NCI-H1105 treated with DMSO at 0.1 percent for 48 hours (cell line): Measurements from ENCODE around the gene CSF1R.
"Not testable (repeated sequence)": the region's sequence is repeated elsewhere in the genome, so short reads cannot be mapped to it uniquely, and the experiment has no call there.

ENCODE experiments used
- DNase-seq: peaks from one replicate; lab custom pipeline; 2025; lab: John Stamatoyannopoulos, UW

The CSF1R gene

GRCh38 chr5:150103678-150104549, 17.6 kb upstream of the CSF1R start:
- no peak for DNase-seq

GRCh38 chr5:150101023-150101422, 14.7 kb upstream of the CSF1R start:
- DNase-seq, result no peak

GRCh38 chr5:150097152-150097551, 10.8 kb upstream of the CSF1R start:
- DNase-seq, result no peak

DNA sequence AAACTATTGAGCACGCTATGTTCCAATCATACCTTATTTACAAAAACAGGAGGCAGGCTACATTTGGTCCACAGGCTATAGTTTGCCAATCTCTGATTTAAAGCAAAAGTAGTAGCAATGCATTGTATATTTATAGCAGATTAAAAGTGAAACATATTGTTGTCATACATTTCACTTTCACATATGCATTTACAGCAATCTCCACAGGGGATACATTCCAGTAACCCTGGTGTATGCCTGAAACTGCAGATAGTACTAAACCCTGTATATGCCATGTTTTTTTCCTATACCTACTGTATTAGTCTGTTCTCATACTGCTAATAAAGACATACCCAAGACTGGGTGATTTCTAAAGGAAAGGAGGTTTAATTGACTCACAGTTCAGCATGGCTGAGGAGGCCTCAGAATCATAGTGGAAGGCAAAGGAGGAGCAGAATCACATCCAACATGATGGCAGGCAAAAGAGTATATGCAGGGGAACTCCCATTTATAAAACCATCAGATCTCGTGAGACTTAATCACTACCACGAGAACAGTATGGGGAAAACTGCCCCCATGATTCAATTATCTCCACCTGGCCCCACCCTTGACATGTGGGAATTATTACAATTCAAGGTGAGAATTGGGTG, 5.9 kb upstream of the CSF1R start:
- no peak for DNase-seq

- DNase-seq, result no peak
Measured at GRCh38 chr5:150085191-150085912, 1.0 kb downstream of the CSF1R start.

DNA sequence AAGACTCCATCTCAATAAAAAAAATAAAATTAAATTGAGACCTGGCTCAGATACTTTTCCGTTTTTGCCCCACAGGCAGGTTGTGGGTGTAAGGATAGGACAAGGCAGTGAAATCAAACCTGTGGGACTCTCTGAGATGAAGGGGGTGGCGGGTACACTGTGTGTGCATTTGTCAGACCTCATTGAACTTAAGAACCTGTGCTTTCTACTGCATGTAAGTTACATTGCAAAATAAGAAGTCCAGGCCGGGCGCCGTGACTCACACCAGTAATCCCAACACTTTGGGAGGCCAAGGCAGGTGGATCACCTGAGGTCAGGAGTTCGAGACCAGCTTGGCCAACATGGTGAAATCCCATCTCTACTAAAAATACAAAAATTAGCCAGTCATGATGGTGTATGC, 1.6 kb downstream of the CSF1R start:
- DNase-seq, result not testable (repeated sequence)

DNA sequence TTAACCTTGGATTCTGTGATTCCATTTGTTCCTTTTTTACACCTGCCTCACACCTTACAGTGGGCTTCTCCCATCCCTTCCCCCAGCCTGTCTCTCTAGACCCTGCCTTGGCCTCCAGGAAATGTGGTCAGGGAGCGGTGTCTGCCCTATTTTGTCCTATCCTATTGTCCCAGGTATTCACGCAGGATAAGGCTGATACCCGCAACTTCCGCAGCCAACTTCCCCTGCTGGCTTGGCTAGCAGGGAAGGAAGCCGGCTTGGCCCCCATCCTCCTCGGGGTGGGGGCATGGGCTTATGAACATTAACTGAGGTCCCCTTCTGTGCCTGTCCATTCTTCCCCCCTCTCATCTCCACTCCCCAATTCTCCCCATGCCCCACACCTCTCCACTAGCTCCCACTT, 3.5 kb downstream of the CSF1R start:
- DNase-seq, result no peak

- no peak for DNase-seq
Measured at GRCh38 chr5:150082374-150082773, 4.0 kb downstream of the CSF1R start.

DNA sequence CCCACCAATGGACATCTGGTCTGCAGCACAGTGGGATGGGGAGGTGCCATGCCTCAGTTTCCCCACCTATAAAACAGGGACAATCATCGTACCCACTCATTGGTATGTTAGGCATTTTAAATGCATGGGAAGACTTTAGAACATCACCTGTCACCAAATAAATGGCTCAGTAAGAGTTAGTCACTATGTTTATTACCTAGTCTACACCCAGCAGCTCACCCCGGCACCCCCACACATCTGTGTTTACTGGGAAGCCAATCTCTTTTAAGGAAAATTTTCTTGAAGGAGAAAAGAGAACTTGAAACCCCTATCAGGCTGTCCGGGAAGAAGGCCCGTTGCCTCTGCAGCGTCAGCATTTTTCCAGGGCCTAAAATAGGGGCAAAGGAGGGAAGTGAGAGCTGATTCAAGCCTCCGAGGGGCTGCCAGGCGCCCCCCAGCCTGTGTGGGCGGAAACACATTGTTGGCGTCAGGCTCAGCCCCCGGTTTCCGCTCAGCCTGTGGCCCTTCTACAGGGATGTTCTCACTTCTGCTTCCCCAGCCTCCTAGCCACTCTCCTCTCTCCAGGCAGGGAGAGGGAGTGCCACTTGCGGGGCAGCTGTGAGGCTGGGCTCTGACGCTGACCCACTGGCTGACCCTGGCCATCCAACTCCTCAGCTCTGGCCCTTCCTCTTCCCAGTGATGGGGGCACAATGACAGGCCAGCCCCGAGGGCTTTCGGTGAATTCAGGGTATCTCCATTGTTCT, 4.6 kb downstream of the CSF1R start:
- no peak for DNase-seq

GRCh38 chr5:150080696-150081435, 5.5 kb downstream of the CSF1R start:
- DNase-seq, result no peak

- DNase-seq, result no peak
Measured at GRCh38 chr5:150079909-150080461, 6.4 kb downstream of the CSF1R start.

DNA sequence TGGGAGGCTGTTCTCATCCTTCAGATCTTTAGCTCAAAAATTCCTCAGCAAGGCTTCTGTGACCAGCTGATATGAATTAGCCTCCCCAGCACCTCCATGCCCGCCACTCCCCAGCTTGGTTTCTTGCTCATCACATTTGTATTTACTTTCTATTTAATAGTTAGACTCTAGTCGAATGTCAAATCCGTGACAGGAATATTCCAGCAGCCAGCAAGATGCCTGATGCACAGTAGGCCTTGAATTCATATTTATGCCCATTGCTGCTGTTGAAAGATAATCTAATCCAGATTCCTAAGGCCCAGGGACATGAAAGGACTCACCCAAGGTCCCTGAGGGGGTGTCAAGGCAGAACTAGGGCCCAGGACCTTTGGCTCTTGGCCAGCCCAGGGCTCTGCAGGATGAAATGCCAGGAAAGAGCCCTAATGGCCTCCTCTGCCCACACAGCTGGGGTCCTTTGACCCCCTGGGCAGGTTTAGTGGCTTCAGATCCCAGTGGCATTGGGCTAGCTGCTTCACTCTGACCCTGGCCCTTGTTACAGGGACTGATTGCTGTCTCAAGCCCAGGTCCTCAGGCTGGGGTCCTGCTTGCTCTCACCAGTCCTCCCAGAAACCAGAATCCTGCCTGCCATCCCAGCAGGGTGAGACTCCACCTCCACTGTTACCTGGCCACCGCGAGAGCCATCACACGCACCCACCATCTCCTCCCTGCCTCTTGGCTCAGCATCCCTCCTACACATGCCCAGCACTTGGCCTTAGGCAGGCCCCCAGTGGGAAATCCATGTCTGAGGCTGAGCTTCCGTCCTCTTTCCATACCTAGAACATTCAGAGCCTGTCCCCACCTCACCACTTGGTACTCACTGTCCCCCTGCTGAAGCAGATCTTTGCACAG, 7.3 kb downstream of the CSF1R start:
- DNase-seq, result no peak

GRCh38 chr5:150077996-150078801, 8.2 kb downstream of the CSF1R start:
- DNase-seq, result no peak

DNA sequence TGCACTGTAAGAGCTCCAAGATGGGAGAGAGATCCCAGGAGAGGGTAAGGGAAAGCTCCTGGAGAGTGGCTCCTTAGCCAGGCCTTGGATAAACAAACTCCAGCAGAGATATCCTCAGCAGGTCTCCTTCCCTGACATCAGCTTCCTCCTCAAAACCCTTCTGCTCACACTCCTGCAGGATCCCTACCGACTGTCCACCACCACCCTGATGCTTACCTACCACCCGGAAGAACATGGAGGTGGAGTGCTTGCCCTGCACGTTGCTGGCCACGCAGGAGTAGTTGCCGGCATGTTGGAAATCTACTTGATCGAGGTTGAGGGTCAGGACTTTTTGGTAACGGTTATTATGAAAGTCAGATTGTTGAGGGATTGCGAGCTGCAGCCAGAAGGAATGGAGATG, 9.3 kb downstream of the CSF1R start:
- DNase-seq, result no peak

GRCh38 chr5:150075806-150076205, 10.5 kb downstream of the CSF1R start:
- no peak for DNase-seq

GRCh38 chr5:150075233-150075632, 11.1 kb downstream of the CSF1R start:
- no peak for DNase-seq

GRCh38 chr5:150073677-150074076, 12.7 kb downstream of the CSF1R start:
- DNase-seq, result no peak

DNA sequence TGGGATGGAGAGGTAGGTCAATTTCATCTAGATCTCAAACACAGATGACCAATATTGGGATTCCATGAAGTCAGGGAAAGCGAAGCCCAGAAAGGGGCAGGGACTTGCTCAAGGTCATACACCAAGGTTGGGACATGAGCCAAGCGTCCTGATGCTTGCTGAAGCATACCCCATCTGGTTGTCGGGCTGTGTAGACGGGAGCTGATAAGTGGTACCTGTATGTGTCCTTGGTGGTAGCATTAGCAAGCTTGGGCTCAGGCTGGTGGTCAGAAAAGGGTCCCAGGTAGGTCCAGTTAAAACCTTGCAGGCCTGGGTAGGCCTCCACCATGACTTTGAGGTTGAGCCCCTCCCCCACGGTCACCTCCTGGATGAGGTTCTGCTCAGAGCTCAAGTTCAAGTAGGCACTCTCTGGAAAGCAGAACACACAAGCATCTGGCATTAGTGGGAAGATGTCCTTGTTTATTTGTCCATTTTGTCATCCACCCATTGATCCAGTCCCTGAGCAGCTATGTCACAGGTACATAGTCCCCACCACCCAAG, 13.2 kb downstream of the CSF1R start:
- DNase-seq, result no peak

GRCh38 chr5:150070821-150071220, 15.5 kb downstream of the CSF1R start:
- no peak for DNase-seq
